ENCODE results near the gene SEMA3D.

The SEMA3D gene

DNA sequence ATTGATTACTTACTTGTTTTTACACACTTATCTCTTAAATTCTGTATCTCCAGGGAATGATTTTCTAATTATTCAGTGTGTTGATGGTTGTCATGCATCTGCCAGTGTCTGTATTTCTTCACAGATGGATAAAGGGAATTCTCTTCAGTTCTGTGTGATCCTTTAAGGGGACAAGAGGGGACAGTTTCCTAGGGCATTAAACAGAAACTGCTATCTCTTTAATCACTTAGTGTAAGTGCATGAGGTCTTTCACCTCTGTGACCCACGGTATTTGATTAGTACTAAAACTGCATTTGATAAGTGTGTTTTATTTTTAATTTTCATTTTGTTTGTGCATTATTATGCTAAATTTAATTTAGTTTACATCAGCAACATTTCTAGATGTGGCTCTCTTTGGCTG lies 26.6 kb upstream of the SEMA3D start:
- no peak overlapping the region for H3K4me3 ChIP-seq (ENCODE audit: control insufficient read depth, low read depth, low read length)
- TF ChIP-seq CTCF (IDR thresholded peaks at IDR 0.05; ENCODE audit: control insufficient read depth, insufficient read depth, low read depth, low read length, missing control alignments), result no peak
- no peak for DNase-seq (ENCODE audit: low read depth)

DNA sequence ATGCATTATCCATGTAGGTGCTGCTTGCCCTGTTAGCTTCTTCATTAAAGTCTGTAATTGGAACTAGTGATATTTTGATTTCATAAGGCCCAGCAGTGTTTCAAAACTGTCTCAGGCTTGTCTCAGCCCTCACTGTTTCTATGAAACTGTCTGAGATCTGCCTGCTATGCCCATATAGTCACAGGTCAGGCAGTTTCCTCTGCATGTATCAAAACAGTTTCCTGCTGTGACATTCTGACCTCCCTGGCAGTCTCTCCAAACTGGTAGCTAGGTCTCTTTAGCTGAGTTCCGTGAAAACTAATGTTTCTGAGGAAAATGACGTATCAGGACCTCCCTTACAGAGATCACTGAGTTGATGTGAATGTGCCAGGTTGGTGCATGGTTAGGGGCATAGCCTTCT lies 18.9 kb upstream of the SEMA3D start:
- no peak for DNase-seq (ENCODE audit: low read depth)
- TF ChIP-seq CTCF (IDR thresholded peaks at IDR 0.05; ENCODE audit: control insufficient read depth, insufficient read depth, low read depth, low read length, missing control alignments), result no peak
- no peak overlapping the region for H3K4me3 ChIP-seq (ENCODE audit: control insufficient read depth, low read depth, low read length)

DNA sequence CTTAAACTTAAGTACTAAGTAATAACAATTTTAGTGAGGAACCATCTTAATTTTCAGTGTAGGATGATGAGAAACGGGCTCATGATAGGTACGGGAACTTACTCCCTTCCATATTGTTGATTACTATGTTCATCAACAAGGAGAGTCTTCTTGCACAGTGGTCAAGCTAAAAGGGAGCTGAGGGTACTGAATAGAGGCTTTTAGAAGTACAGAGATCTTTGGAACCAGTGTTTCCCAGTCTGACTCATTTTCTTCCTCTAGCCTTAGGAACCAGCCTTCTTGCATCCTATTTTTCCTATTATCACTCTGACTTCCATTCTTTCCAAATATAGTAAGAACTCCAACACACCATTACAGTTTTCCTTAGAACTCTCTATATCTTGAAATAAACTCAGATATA lies 17.6 kb upstream of the SEMA3D start:
- no peak overlapping the region for H3K4me3 ChIP-seq (ENCODE audit: control insufficient read depth, low read depth, low read length)
- no peak for DNase-seq (ENCODE audit: low read depth)

GRCh38 chr7:85204061-85204460 lies 17.2 kb upstream of the SEMA3D start:
- no peak overlapping the region for H3K4me3 ChIP-seq (ENCODE audit: control insufficient read depth, low read depth, low read length)
- DNase-seq (ENCODE audit: low read depth), result no peak
- no peak for TF ChIP-seq CTCF (IDR thresholded peaks at IDR 0.05; ENCODE audit: control insufficient read depth, insufficient read depth, low read depth, low read length, missing control alignments)

More for the DNA sequence above, 17.6 kb upstream of the SEMA3D start:
- TF ChIP-seq CTCF (IDR thresholded peaks at IDR 0.05; ENCODE audit: control insufficient read depth, insufficient read depth, low read depth, low read length, missing control alignments), result no peak

GRCh38 chr7:85201209-85201608 lies 14.4 kb upstream of the SEMA3D start:
- TF ChIP-seq CTCF (IDR thresholded peaks at IDR 0.05; ENCODE audit: control insufficient read depth, insufficient read depth, low read depth, low read length, missing control alignments), result no peak
- DNase-seq (ENCODE audit: low read depth), result no peak
- H3K4me3 ChIP-seq (ENCODE audit: control insufficient read depth, low read depth, low read length), result no peak overlapping the region

DNA sequence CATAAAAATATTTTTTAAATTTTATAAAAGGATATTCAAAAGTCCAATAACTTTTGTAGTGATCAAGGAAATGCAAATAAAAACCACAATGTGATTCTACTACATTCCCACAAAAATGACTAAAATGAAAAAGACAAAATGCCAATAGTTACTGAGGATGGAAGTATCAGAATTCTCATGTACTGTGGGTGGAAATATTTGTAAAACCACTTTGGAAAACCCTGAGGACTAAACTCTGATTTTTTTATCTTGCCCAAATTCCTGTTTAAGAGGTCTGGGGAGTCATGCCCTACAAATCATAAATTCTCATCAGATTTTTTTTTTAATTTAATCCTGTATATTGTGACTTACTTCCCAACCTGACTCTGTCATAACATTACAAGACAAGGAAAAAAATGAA lies 9.8 kb upstream of the SEMA3D start:
- TF ChIP-seq CTCF (IDR thresholded peaks at IDR 0.05; ENCODE audit: control insufficient read depth, insufficient read depth, low read depth, low read length, missing control alignments), result no peak
- no peak overlapping the region for H3K4me3 ChIP-seq (ENCODE audit: control insufficient read depth, low read depth, low read length)
- DNase-seq (ENCODE audit: low read depth), result no peak

GRCh38 chr7:85191383-85191782 lies 4.5 kb upstream of the SEMA3D start:
- H3K4me3 ChIP-seq (ENCODE audit: control insufficient read depth, low read depth, low read length), result no peak overlapping the region
- DNase-seq (ENCODE audit: low read depth), result no peak
- TF ChIP-seq CTCF (IDR thresholded peaks at IDR 0.05; ENCODE audit: control insufficient read depth, insufficient read depth, low read depth, low read length, missing control alignments), result peak; percentile 47

All from AG09309 (cell line).